ENCODE results near the gene SART3. TPM values are rescaled to one million over a fixed set of nuclear protein-coding genes. Genes with fewer than 3 reads are reported as not detected.

The SART3 gene
- total RNA-seq, 1 experiment from 2014 or later: 89.4 TPM

DNA sequence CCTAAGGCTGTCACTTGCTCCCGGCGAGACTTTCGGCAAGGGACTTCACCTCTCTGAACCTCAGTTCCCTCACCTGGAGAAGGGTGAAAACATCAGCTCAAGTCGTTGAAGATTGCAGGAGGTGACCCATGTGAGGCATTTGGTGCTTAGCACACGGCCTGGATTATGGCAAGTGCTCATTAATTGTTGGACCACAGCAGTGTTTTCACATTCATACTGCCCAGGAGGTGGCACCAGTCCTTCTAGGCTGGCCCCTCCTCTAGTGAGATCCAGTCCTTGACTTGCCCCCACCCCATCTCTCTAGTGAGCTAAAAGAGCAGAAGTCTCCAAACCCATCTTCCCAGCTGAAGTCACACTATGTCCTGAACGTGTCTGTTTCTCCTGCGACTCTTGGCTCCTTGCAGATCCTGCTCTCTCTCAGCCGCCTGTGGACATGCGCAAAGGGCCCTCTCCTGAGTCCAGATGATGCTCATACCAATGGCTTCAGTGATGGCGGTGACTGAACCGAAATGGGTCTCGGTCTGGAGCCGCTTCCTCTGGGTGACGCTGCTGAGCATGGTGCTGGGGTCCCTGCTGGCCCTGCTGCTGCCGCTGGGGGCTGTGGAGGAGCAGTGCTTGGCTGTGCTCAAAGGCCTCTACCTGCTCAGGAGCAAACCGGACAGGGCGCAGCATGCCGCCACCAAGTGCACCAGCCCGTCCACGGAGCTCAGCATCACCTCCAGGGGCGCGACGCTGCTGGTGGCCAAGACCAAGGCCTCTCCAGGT is 44.3 kb downstream of the SART3 start:
- peaks cover 14 to 18% of the 10 kb centered on the region in 2 experiments for H3K4me1 Mint-ChIP-seq
- H3K56ac ChIP-seq (ENCODE audit: insufficient read length, low read depth, low read length): no peak overlapping the region
- no peaks in the 10 kb centered on the region for H3K9me3 Mint-ChIP-seq
- no peak overlapping the region for H2BK120ac ChIP-seq (ENCODE audit: low read depth, low read length, poor library complexity, severe bottlenecking)
- peaks cover 2% of the 10 kb centered on the region for H4K20me1 ChIP-seq (ENCODE audit: control insufficient read depth, insufficient read depth, insufficient read length)
- no peak overlapping the region for H2AK5ac ChIP-seq (ENCODE audit: insufficient read length, low read length)
- no peak overlapping the region for H3K23ac ChIP-seq (ENCODE audit: insufficient read length, low read depth, low read length)
- H3K79me2 ChIP-seq (ENCODE audit: insufficient read depth, low read length): no peaks in the 10 kb centered on the region
- H4K5ac ChIP-seq (ENCODE audit: insufficient read length, low read depth, low read length): no peak overlapping the region
- H3K14ac ChIP-seq (ENCODE audit: insufficient read depth, low read length): no peak overlapping the region
- peaks cover 5% of the 10 kb centered on the region for H3K79me1 ChIP-seq (ENCODE audit: insufficient read depth, low read depth, low read length, poor library complexity, severe bottlenecking)
- no peak overlapping the region for H3T11ph ChIP-seq (ENCODE audit: low read length)
- peak; percentile 66 for DNase-seq
- TF ChIP-seq, protein P1, sequence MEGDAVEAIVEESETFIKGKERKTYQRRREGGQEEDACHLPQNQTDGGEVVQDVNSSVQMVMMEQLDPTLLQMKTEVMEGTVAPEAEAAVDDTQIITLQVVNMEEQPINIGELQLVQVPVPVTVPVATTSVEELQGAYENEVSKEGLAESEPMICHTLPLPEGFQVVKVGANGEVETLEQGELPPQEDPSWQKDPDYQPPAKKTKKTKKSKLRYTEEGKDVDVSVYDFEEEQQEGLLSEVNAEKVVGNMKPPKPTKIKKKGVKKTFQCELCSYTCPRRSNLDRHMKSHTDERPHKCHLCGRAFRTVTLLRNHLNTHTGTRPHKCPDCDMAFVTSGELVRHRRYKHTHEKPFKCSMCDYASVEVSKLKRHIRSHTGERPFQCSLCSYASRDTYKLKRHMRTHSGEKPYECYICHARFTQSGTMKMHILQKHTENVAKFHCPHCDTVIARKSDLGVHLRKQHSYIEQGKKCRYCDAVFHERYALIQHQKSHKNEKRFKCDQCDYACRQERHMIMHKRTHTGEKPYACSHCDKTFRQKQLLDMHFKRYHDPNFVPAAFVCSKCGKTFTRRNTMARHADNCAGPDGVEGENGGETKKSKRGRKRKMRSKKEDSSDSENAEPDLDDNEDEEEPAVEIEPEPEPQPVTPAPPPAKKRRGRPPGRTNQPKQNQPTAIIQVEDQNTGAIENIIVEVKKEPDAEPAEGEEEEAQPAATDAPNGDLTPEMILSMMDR (conservative IDR thresholded peaks at IDR 0.05): no peak
- no peak overlapping the region for H2AFZ ChIP-seq (ENCODE audit: low read length)
- H3K4me3 Mint-ChIP-seq: peak overlapping the region; percentile 86 to 91; a peak in 4 of 5 replicates
- H2BK5ac ChIP-seq (ENCODE audit: insufficient read length, low read length): no peak overlapping the region
- H2BK15ac ChIP-seq (ENCODE audit: low read depth, low read length): no peak overlapping the region
- H2BK20ac ChIP-seq (ENCODE audit: low read depth, low read length, poor library complexity, severe bottlenecking): no peak overlapping the region
- H3K27me3 ChIP-seq (ENCODE audit: insufficient read depth, low read length): no peaks in the 10 kb centered on the region; the same call in 1 of the 2 replicates
- H2BK12ac ChIP-seq (ENCODE audit: insufficient read length, low read depth, low read length): no peak overlapping the region
- H3K9ac ChIP-seq (ENCODE audit: extremely low read depth, insufficient read length, low read length): no peak overlapping the region
- H4K8ac ChIP-seq (replicated peaks; ENCODE audit: insufficient read length, low read depth, low read length): no peak overlapping the region
- no peak overlapping the region for H3K4ac ChIP-seq (ENCODE audit: low read depth, low read length)
- no CpG with 5 or more reads among the region's 23 CpGs for WGBS (ENCODE audit: extremely low coverage, insufficient read length, low lambda C conversion rate)
- peaks cover 22 to 45% (median 37%) of the 10 kb centered on the region in 3 experiments; a peak in 6 of 7 replicates for H3K36me3 Mint-ChIP-seq (ENCODE audit: insufficient read depth in 1 of 3, low read depth in 3 of 3)
- no peak overlapping the region for H3K18ac ChIP-seq (ENCODE audit: insufficient read length, low read depth, low read length)
- no peak overlapping the region for H3K27ac ChIP-seq (ENCODE audit: insufficient read length, low read depth, low read length)
- H4K91ac ChIP-seq (ENCODE audit: insufficient read length, low read depth, low read length): no peak overlapping the region
- no peaks in the 10 kb centered on the region for H3K9me3 ChIP-seq (ENCODE audit: control insufficient read depth, low read depth, low read length)
- no peaks in the 10 kb centered on the region; the same call in 1 of the 2 replicates for H3K27me3 Mint-ChIP-seq (ENCODE audit: low read depth)
- H3K23me2 ChIP-seq (ENCODE audit: insufficient read length, low read depth, low read length, poor library complexity, severe bottlenecking): peaks cover 6% of the 10 kb centered on the region
- H3K4me1 ChIP-seq (ENCODE audit: insufficient read depth, low read length): peaks cover 6% of the 10 kb centered on the region; the same call in 1 of the 2 replicates
- H3K27ac Mint-ChIP-seq: no peak overlapping the region
- no peak overlapping the region for H3K4me2 ChIP-seq (ENCODE audit: insufficient read depth, insufficient read length, low read length)

Data from H9 (cell line).